HG03439 (cell line): Measurements from ENCODE around the gene KLHL22.
"Not testable (repeated sequence)": the region's sequence is repeated elsewhere in the genome, so short reads cannot be mapped to it uniquely, and the experiment has no call there.

Experiments used
- ATAC-seq: cut with Tn5 transposase; IDR thresholded peaks from one replicate; pipeline ENCODE4 v1.9.1; 2021; ENCODE audit warnings: mild to moderate bottlenecking, moderate library complexity; ENCODE audit not compliant: unreplicated experiment

The KLHL22 gene

GRCh38 chr22:20423906-20424551 is 71.6 kb downstream of the KLHL22 start:
- ATAC-seq, result no peak

- no peak for ATAC-seq
Measured at GRCh38 chr22:20423008-20423905, 72.3 kb downstream of the KLHL22 start.

DNA sequence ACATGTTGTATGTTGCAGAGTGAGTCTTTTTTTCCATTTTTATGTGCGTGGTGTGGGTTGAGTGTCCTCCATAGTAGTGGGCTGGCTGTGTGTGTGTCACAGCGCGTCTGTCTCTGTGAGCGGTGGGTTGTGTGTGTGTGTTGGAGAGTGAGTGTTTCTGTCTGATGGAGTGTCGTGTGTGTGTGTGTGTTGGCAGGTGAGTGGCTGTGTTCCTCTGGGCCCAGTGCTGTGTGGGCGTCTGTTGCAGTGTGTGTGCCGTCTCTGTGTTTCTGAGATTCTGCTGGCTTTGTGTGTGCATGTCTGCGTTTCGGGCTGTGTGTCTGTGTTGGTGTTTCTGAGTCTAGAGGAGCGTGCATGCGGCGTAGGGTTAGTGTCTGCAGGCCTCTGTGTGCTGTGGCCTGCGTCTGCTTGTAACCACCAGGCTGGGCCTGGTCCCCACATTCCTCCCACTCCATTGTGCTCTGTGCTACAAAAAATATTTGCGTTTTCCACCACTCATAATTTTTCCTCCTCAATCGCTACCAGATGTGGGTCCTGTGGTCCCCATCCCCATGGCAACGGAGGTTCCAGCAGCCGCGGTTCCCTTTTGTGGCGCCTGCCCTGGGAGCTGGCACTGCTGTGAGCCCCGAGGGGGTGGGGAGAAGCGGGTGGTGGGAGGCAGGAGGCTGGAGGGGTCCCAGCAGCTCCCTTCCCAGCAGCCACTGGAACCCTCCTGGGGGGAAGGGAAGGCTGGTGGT is 73.2 kb downstream of the KLHL22 start:
- no peak for ATAC-seq

DNA sequence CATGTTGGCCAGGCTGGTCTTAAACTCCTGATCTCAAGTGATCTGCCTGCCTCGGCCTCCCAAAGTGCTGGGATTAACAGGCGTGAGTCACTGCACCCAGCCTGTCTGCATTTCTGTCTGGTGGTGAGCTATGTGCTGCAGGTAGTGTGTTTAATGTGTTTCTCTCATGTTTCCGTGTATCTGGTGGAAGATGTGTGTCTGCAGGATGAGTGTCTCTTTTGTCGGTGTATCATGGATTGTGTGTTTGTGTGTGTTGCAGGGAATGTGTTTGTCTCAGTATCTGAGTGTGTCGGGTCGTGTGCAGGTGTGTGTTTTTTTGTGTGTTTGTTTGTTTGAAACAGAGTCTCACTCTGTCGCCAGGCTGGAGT is 74.1 kb downstream of the KLHL22 start:
- no peak for ATAC-seq

DNA sequence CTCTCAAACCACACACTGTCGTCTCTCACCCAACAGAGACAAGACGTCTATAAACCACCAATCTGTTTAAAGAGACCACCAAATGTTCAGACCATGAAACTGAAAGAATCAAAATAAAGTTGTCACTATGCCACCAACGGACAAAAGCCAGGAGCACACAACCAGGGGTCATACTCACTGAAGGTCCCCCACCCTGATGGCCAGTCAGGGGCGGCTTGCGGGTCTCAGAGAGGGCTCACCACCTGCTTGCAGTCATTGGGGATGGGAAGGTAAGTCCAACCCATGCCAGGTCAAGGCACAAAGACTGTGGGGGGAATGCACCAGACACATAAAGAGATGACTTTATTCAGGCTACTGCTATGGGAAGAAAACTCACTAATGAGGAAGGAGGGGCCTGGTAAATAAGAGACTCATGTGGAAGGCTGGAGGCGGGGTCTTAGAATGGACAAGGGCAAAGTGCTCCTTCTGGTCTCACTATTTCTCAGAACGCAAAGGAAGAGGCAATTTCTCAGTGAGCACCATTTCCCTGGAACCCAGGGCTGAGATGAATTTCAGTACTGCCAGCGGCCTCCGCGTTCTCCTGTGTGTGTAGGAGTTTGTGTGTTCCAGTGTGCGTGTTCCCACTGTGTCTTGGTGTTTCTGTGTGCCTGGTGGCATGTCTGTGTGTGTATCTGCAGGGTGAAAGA is 75.3 kb downstream of the KLHL22 start:
- no peak for ATAC-seq

- ATAC-seq, result no peak
Measured at GRCh38 chr22:20419664-20419951, 76.0 kb downstream of the KLHL22 start.

- ATAC-seq, result no peak
Measured at GRCh38 chr22:20418211-20418788, 77.3 kb downstream of the KLHL22 start.

DNA sequence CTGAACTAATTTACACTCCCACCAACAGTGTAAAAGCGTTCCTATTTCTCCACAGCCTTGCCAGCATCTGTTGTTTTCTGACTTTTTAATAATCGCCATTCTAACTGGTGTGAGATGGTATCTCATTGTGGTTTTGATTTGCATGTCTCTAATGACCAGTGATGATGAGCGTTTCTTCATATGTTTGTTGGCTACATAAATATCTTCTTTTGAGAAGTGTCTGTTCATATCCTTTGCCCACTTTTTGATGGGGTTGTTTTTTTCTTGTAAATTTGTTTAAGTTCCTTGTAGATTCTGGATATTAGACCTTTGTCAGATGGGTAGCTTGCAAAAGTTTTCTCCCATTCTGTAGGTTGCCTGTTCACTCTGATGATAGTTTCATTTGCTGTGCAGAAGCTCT is 79.9 kb downstream of the KLHL22 start:
- ATAC-seq, result not testable (repeated sequence)

DNA sequence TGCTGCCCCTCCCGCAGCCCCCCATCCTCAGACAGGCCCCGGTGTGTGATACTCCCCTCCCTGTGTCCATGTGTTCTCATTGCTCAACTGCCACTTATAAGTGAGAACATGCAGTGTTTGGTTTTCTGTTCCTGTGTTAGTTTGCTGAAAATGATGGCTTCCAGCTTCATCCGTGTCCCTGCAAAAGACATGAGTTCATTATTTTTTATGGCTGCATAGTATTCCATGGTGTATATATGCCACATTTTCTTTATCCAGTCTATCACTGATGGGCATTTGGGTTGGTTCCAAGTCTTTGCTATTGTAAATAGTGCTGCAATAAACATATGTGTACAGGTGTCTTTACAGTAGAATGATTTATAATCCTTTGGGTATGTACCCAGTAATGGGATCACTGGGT is 80.4 kb downstream of the KLHL22 start:
- not testable (repeated sequence) for ATAC-seq

- no peak for ATAC-seq
Measured at GRCh38 chr22:20414450-20414849, 81.1 kb downstream of the KLHL22 start.

DNA sequence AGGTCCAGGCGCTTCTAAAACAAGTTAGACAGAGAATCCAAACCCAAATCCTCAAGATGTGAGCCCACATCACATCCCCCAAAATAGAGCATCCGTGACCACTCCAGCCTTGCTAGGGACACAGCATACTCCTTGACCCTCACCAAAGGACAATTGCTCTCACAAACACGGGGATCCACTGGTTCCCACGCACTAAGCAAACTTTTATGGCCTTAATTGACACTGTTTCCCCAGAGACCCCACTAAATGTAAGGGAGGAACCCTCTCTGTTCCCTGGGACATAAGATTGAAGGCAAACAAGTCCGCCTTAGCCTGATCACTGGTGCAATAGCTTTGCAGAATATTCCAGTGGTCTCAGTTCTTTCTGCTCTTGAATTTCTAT is 81.5 kb downstream of the KLHL22 start:
- ATAC-seq, result no peak

DNA sequence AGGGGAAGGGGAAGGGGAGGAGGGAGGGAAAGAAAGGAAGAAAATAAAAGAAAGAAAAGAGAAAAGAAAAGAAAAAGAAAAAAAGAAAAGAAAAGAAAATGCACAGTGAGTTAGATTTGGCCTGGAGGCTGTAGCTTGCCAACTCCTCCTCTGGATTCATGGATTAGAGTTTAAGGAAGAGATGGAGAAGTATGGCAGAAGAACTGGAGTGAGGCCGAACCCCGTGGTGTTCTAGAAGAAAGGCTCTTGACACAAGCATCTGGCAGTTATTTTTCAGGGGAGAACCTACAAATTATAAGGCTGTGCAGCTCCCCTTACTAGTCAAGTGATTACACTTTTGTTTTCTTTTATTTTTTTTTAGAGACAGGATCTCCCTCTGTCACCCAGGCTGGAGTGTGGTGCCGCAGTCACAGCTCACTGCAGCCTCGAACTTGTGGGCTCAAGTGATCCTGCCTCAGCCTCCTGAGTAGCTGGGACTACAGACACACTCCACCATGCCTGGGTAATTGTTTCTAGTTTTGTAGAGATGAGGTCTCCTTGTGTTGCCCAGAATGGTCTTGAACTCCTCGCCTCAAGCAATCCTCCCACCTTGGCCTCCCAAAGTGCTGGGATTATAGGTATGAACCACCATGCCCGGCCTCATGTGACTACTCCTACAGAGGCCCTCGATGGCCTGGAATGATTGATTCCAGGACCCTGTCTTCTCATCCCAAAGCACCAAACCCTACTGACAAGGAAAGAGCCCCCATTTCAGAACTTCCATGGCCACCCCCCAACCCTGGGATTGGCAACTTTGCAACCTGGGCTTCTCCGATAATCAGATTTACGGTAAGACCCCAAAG is 82.2 kb downstream of the KLHL22 start:
- no peak for ATAC-seq

GRCh38 chr22:20412474-20413216 is 83.0 kb downstream of the KLHL22 start:
- no peak for ATAC-seq

GRCh38 chr22:20409385-20409784 is 86.2 kb downstream of the KLHL22 start:
- ATAC-seq, result not testable (repeated sequence)

- ATAC-seq, result no peak
Measured at GRCh38 chr22:20408891-20409290, 86.7 kb downstream of the KLHL22 start.

DNA sequence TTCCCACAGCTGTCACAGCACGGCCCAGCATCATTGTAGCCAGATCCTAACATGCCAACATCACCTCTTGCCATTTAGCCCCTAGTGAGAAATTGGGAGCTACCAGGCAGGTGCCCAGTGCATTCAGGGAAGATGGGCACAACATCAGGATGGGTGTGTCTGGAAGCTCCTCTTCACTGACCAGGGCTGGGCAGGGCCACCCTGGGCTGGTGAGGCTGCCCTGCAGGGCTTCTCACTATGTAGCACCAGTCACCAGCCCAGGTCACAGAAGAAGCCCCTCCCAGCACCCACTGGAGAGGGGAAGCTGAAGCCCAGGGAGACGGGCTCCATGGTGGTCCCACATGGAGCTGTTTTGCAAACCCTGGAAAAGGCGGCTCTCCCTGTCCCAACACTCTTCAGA is 87.8 kb downstream of the KLHL22 start:
- ATAC-seq, result no peak

- ATAC-seq, result no peak
Measured at GRCh38 chr22:20406686-20407408, 88.7 kb downstream of the KLHL22 start.

DNA sequence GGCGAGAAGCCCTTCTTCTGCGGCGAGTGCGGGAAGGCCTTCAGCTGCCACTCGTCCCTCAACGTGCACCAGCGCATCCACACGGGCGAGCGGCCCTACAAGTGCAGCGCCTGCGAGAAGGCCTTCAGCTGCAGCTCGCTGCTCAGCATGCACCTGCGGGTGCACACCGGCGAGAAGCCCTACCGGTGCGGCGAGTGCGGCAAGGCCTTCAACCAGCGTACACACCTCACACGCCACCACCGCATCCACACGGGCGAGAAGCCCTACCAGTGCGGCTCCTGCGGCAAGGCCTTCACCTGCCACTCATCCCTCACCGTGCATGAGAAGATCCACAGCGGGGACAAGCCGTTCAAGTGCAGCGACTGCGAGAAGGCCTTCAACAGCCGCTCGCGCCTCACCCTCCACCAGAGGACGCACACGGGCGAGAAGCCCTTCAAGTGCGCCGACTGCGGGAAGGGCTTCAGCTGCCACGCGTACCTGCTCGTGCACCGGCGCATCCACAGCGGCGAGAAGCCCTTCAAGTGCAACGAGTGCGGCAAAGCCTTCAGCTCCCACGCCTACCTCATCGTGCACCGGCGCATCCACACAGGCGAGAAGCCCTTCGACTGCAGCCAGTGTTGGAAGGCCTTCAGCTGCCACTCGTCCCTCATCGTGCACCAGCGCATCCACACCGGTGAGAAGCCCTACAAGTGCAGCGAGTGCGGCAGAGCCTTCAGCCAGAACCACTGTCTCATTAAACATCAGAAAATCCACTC is 89.5 kb downstream of the KLHL22 start:
- ATAC-seq, result no peak
